GM12801 (cell line): ENCODE measurements around the gene VPS9D1.

ENCODE experiments used
- CTCF ChIP-seq: IDR thresholded peaks from one replicate; pipeline ENCODE4 v1.5.1; 2011; ENCODE audit warnings: control low read depth; ENCODE audit not compliant: insufficient read length; ENCODE audit errors: extremely low read depth

Gene VPS9D1

DNA sequence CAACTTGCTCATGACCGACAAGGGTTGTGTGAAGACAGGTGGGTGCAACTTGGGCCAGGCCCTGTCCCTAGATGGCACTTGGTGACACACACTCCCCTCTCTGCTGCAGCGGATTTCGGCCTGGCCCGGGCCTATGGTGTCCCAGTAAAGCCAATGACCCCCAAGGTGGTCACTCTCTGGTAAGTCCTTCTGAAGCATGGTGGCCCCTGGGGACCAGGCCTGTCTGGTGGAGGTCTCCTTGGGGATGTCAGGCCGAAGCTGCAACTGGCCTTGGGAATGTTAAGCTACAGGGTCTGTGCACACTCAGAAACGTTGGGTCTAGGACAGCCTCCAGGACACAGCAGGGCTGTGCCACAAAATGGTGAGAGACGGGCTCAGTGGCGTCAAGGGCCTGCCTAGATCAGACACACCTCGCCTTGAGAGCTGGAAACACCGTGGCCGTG is 27.4 kb downstream of the VPS9D1 start:
- no peak for TF ChIP-seq CTCF

DNA sequence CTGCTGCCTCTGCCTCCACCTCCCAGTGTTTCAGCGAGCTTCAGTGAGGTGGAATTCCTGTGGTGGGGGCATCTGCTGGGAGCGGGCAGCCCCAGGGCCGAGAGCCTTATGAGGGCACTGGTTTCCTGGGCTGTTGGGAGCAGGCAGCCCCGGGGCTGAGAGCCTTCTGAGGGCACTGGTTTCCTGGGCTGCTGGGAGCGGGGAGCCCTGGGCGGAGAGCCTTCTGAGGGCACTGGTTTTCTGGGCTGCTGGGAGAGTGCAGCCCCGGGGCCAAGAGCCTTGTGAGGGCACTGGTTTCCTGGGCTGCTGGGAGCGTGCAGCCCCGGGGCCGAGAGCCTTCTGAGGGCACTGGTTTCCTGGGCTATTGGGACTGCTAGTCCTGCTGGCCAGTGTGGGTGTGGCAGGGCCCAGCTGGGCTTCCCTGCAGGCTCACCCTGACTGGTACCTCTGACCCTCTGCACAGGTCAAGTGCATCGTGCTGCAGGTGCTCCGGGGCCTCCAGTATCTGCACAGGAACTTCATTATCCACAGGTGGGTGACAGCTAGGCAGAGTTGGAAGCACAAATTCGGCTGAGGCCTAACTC is 28.6 kb downstream of the VPS9D1 start:
- no peak for TF ChIP-seq CTCF

DNA sequence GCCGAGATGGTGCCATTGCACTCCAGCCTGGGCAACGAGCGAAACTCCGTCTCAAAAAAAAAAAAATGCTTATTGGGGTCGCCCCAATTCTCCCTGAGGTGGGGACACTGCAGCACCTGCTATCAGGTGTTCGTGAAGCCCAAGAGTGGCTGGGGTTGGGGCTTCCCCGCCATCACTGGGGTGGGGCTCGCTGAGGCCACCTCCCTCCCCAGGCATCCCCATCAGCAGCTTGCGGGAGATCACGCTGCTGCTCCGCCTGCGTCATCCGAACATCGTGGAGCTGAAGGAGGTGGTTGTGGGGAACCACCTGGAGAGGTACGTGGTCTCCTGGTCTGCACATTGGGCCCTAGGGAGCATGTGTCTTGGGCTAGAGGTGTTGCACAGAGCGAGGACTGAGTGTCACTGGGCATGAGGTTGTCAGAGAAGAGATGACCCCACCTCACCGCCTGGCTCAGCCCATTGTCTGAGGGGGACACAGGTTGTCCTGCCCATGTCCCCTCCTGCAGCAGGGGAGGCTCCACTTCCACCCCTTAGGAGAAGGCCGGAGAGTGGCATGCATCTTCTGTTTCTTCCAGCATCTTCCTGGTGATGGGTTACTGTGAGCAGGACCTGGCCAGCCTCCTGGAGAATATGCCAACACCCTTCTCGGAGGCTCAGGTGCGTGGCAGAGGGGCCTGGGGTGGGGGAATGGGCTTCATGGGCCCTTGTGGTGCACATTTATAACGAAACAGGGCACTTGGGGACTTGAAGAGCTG is 29.3 kb downstream of the VPS9D1 start:
- no peak for TF ChIP-seq CTCF

DNA sequence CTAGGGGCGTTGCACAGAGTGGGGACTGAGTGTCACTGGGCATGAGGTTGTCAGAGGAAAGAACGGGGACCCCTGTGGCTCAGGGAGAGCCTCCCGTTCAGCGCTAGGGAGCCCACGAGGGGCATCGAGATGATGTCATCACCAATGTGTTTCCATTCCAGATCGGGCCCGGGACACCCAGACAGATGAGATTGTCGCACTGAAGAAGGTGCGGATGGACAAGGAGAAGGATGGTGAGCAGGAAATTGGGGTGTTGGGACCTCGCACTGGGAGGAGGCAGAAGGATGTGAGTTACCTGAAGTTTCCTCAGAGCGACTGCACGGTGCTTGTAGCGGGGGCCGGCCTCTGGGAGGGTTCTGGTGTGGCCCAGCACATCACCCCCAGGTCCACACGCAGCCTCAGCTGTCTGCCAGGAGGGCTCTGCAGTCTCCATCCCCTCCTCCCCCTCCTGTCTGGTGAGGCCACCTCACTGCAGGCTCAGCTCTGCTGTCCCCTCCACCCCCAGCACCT is 30.3 kb downstream of the VPS9D1 start:
- TF ChIP-seq CTCF, result no peak

GRCh38 chr16:89689142-89689541 is 31.6 kb downstream of the VPS9D1 start:
- TF ChIP-seq CTCF, result no peak

GRCh38 chr16:89688395-89688794 is 32.3 kb downstream of the VPS9D1 start:
- no peak for TF ChIP-seq CTCF

DNA sequence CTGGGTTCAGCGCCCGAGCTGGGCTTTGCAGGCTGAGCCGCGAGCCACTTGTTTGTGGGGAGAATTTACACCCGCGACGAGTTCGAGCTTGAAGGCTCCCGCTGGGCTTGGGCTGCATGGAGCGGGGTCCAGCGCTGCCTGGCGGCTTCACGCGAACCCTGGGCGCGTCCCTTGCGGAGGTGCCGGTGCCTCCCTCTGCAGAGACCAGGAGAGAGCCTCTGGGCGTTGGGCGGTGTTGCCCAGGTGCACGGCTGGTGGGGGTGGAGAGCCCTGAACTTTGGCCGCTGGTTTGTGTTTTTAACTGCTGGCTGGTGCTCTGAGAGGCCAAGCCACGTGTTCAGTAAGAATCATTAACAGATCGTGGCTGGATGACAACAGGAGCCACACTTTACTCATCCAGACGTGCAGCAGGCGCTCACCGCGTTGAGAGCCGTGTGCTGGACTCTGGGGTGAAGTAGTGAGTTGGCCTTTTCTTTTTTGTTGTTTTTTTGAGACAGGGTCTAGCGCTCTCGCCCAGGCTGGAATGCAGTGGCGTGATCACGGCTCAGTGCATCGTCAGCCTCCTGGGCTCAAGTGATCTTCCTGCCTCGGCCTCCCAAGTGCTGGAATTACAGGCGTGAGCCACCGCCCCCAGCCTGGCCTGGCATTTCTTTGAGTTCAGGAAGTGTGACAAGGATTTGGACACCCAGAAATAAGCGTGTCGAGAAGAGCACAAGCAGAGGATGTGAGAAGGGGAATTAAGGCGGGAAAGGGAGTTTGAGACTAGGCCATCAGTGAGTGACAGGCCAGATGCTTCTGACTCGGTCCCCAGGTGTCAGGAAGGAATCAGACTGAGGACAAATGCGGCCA is 33.4 kb downstream of the VPS9D1 start:
- no peak for TF ChIP-seq CTCF
